NB4 (cell line): Measurements from ENCODE around the gene SLC24A2.

ENCODE experiments used
- DNase-seq: peaks from one replicate; pipeline ENCODE4 v3.0.0; 2010; ENCODE audit warnings: low read depth
- H3K4me3 ChIP-seq: one replicate; pipeline ENCODE4 v1.5.1; 2011; ENCODE audit warnings: mild to moderate bottlenecking, low read depth, low read length, moderate library complexity
- CTCF ChIP-seq: IDR thresholded peaks from one replicate; pipeline ENCODE4 v1.5.1; 2012; ENCODE audit warnings: low read depth, low read length
- MAX ChIP-seq: IDR thresholded peaks from 2 replicates; pipeline ENCODE4 v1.6.1; 2011; ENCODE audit warnings: low read depth, low read length
- MYC ChIP-seq: IDR thresholded peaks from 2 replicates; pipeline ENCODE4 v1.6.1; 2011; ENCODE audit warnings: low read depth, low read length
- POLR2A ChIP-seq: IDR thresholded peaks from 2 replicates; pipeline ENCODE4 v1.6.1; 2011; ENCODE audit warnings: mild to moderate bottlenecking; ENCODE audit not compliant: insufficient read length; ENCODE audit errors: extremely low read depth

SLC24A2 gene

GRCh38 chr9:19809422-19810269, 20.8 kb upstream of the SLC24A2 start:
- TF ChIP-seq MAX, result no peak
- TF ChIP-seq CTCF, result no peak
- no peak for TF ChIP-seq POLR2A
- no peak for TF ChIP-seq MYC
- no peak overlapping the region for H3K4me3 ChIP-seq
- DNase-seq, result no peak

GRCh38 chr9:19807182-19807892, 18.5 kb upstream of the SLC24A2 start:
- no peak for DNase-seq
- no peak overlapping the region for H3K4me3 ChIP-seq
- TF ChIP-seq MYC (no peak), CTCF (no peak), MAX (no peak), POLR2A (no peak)

GRCh38 chr9:19804431-19804830, 15.6 kb upstream of the SLC24A2 start:
- no peak overlapping the region for H3K4me3 ChIP-seq
- no peak for DNase-seq
- no peak for TF ChIP-seq MYC
- TF ChIP-seq MAX, result no peak
- no peak for TF ChIP-seq POLR2A
- no peak for TF ChIP-seq CTCF

GRCh38 chr9:19800884-19801283, 12.0 kb upstream of the SLC24A2 start:
- DNase-seq, result no peak
- no peak overlapping the region for H3K4me3 ChIP-seq
- TF ChIP-seq POLR2A, result no peak
- TF ChIP-seq MAX, result no peak
- TF ChIP-seq MYC, result no peak
- no peak for TF ChIP-seq CTCF

GRCh38 chr9:19799784-19800183, 10.9 kb upstream of the SLC24A2 start:
- TF ChIP-seq MAX (no peak), CTCF (no peak), MYC (no peak), POLR2A (no peak)
- no peak for DNase-seq
- no peak overlapping the region for H3K4me3 ChIP-seq
